GM18870 (cell line): ENCODE data around the gene AACS.
"Not testable (repeated sequence)": the region's sequence is repeated elsewhere in the genome, so short reads cannot be mapped to it uniquely, and the experiment has no call there.

Experiments used
- ATAC-seq: cut with Tn5 transposase; IDR thresholded peaks from one replicate; pipeline ENCODE4 v1.9.1; 2021; ENCODE audit warnings: moderate library complexity; ENCODE audit not compliant: unreplicated experiment

Gene AACS

GRCh38 chr12:125065021-125065918, at the start of gene AACS:
Gene AACS (plus strand): TSS chr12:125065435. CDS start chr12:125065585, 150 bp downstream.
- peak; percentile 69 for ATAC-seq

- no peak for ATAC-seq
Measured at GRCh38 chr12:125015680-125016310, 49.4 kb upstream of the AACS start.

DNA sequence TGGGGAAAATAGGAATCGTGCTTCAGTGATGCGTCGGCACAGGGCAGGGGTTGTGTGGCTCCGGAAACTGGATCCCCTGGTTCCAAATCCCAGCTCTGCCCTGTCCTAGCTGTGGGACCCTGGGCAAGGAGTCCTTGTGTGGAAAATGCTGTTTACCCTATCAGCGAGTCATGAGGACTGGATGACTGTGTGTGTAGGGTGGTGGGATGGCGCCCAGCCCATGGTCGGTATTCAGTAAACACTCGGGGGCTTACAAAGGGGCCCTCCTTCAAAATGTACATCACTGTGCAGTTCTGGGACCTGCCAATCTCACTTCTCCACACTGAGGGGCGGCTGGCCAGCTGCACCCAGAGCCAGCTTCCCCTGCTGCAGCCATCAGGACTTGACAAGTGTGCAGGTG, 47.4 kb upstream of the AACS start:
- no peak for ATAC-seq

GRCh38 chr12:125018356-125018755, 46.9 kb upstream of the AACS start:
- no peak for ATAC-seq

DNA sequence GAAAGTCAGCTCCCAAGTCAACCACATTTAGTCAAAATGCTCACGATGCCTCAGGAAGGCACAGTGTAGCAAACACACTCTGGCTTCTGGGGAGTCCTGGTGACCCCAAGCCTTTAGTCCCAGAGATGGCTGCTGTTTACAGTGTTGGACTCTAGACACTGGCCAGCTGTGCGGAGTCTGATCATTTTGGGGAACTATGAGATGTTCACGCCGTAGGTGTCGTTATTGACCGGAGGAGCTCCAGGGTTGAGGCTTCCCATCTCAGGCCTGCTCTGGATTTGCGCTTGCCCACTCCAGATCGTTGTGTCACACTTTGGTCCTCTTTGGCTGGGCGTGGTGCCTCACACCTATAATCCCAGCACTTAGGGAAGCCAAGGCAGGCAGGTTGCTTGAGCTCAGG, 44.1 kb upstream of the AACS start:
- ATAC-seq: no peak

- no peak for ATAC-seq
Measured at GRCh38 chr12:125021771-125022170, 43.5 kb upstream of the AACS start.

DNA sequence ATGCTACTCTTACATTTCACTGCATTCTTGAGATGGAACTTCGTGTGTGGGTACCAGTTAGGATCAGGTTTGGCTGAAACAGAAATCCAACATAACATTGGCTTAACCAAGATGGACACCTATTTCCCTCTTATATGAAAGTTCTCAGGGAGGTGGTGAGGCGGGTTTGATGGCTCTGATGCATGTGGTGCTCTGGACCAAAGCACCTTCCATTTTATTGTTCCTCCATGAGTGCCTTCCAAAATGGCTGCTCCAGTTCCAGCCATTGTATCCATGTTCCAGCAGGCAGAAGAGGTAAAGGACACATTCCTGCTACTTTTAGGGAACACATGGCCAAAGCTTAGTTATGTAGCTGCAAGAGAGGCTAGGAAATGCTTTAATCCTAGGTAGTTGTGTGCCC, 42.2 kb upstream of the AACS start:
- ATAC-seq: no peak

GRCh38 chr12:125024949-125025563, 40.2 kb upstream of the AACS start:
- ATAC-seq: no peak

DNA sequence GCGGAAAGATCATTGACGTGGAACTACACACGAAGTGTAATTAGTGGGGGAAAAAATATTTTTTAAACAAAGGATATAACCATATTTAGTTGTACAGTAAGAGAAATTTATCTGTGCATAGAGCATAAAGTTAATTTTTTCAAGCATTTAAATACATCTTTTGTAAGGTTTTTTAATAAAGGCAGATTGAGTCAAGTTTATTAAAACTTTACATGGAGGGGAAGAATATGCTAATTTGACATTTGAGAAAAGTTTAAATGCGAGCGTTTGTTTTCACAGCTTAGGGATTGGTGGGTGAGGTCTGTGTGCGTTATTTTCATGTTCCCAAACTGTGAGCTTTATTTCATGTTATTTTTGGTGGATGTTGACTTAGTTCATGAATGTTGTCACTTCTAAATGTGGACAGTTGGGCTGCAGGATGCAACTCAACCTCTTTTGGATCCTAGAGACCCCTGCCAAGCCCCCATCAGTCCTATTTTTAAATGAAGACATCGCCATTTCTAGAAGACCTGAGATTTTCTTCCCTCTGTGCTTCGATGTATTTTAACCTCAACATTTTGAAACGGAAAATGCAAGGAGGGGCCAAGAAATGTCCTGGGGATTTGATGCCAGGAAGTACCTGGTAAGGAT, 39.5 kb upstream of the AACS start:
- ATAC-seq: no peak

- ATAC-seq: no peak
Measured at GRCh38 chr12:125028106-125028505, 37.1 kb upstream of the AACS start.

- ATAC-seq: no peak
Measured at GRCh38 chr12:125029761-125030358, 35.4 kb upstream of the AACS start.

GRCh38 chr12:125031471-125031870, 33.8 kb upstream of the AACS start:
- not testable (repeated sequence) for ATAC-seq

GRCh38 chr12:125032466-125033152, 32.6 kb upstream of the AACS start:
- no peak for ATAC-seq

DNA sequence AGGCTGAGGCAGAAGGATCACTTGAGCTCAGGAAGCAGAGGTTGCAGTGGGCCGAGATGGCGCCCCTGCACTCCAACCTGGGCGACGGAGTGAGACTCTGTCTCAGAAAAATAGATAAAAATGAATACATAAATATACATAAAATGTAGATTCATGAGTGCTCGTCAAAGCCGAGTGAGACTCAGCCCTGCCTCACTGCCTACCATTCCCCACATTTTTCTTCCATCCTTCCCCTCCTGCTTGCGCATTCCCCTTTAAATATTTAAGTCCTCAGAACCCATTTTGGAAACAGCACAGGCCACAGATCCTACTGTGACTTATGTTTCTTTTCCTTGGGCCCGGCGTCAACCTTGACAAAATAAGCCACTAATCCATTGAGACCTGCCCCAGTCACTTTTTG, 31.9 kb upstream of the AACS start:
- ATAC-seq: no peak

DNA sequence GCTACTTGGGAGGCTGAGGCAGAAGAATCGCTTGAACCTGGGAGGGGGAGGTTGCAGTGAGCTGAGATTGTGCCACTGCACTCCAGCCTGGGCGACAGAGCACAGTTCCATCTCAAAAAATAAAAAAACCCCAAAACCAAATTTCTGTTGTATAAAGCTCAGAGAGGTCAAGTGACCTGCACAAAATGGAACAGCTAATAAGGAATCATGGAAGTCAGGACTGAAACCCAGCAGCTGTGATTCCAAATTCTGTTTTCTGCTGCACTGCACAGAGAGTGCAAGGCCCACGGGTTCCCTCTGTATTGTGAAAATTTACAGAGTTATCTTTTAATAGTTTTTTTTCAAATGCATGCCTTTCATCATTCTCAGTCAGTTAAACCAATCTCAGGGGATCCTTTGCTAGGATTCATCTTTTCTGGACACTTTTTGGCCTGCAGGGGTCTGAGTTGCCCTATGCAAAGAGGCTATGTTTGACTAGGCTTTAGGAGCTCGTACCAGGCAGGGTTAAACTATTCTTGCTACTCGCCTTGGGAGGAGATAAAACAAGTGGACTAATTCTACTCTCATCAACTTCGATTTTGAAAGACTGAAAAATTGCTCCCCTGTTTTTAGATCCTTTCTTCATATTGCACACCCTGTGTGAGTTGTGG, 26.1 kb upstream of the AACS start:
- ATAC-seq: no peak

GRCh38 chr12:125049093-125049458, 16.2 kb upstream of the AACS start:
- no peak for ATAC-seq

GRCh38 chr12:125050446-125050845, 14.8 kb upstream of the AACS start:
- ATAC-seq: no peak

- no peak for ATAC-seq
Measured at GRCh38 chr12:125050868-125051267, 14.4 kb upstream of the AACS start.

GRCh38 chr12:125053821-125054220, 11.4 kb upstream of the AACS start:
- ATAC-seq: no peak

- no peak for ATAC-seq
Measured at GRCh38 chr12:125055591-125055990, 9.6 kb upstream of the AACS start.
